SK-N-SH treated with all-trans-retinoic acid at 6 μM for 48 hours (cell line): ENCODE measurements around the gene INTS3.

Experiments
- ATAC-seq: fragments of 200-7000 bp; cut with Tn5 transposase; 3 replicates; pipeline ENCODE4 v1.9.1; 2020; ENCODE audit warnings: mild to moderate bottlenecking, moderate library complexity
- ARNTL ChIP-seq: fragments of 450-650 bp; formaldehyde crosslinking; IDR thresholded peaks from 2 replicates; pipeline ENCODE4 v1.5.0; 2020; ENCODE audit warnings: low read depth, mild to moderate bottlenecking, moderate library complexity, borderline replicate concordance
- ESRRG ChIP-seq: fragments of 250-450 bp; sonication (Bioruptor Pico); IDR thresholded peaks from 2 replicates; pipeline ENCODE4 v1.6.1; 2021; ENCODE audit warnings: mild to moderate bottlenecking
- GLIS3 ChIP-seq: fragments of 250-450 bp; sonication (Bioruptor Pico); IDR thresholded peaks from 2 replicates; pipeline ENCODE4 v1.5.0; 2020; ENCODE audit warnings: mild to moderate bottlenecking, moderate library complexity
- OSR1 ChIP-seq: fragments of 250-450 bp; sonication (Bioruptor Pico); IDR thresholded peaks from 2 replicates; pipeline ENCODE4 v1.8.0; 2022; ENCODE audit warnings: moderate library complexity, mild to moderate bottlenecking, inconsistent platforms
- PPARA ChIP-seq: fragments of 250-450 bp; sonication (Bioruptor Pico); IDR thresholded peaks from 2 replicates; pipeline ENCODE4 v1.5.0; 2020; ENCODE audit warnings: mild to moderate bottlenecking, borderline replicate concordance
- RARB ChIP-seq: fragments of 250-450 bp; sonication (Bioruptor Pico); IDR thresholded peaks from 2 replicates; pipeline ENCODE4 v1.8.0; 2021; ENCODE audit warnings: mild to moderate bottlenecking, moderate library complexity
- SNAI2 ChIP-seq: fragments of 250-450 bp; sonication (Bioruptor Pico); IDR thresholded peaks from 2 replicates; pipeline ENCODE4 v1.5.0; 2020; ENCODE audit warnings: mild to moderate bottlenecking, moderate library complexity
- TCF4 ChIP-seq: fragments of 250-450 bp; sonication (Bioruptor Pico); IDR thresholded peaks from 2 replicates; pipeline ENCODE4 v1.8.0; 2021; ENCODE audit warnings: mild to moderate bottlenecking, moderate library complexity, borderline replicate concordance
- ZC3H10 ChIP-seq: fragments of 250-450 bp; sonication (Bioruptor Pico); IDR thresholded peaks from 2 replicates; pipeline ENCODE4 v1.5.1; 2021; ENCODE audit warnings: mild to moderate bottlenecking, moderate library complexity
- ZFP3 ChIP-seq: fragments of 250-450 bp; sonication (Bioruptor Pico); IDR thresholded peaks from 2 replicates; pipeline ENCODE4 v1.5.0; 2020; ENCODE audit warnings: mild to moderate bottlenecking, moderate library complexity
- ZFP30 ChIP-seq: fragments of 450-650 bp; formaldehyde crosslinking; IDR thresholded peaks from 2 replicates; pipeline ENCODE4 v1.5.0; 2022; ENCODE audit warnings: mild to moderate bottlenecking, moderate library complexity
- ZNF565 ChIP-seq: fragments of 450-650 bp; formaldehyde crosslinking; conservative IDR thresholded peaks from 2 replicates; pipeline ENCODE4 v1.5.0; 2020; ENCODE audit warnings: low read depth, mild to moderate bottlenecking, moderate library complexity
- ZNF70 ChIP-seq: fragments of 450-650 bp; formaldehyde crosslinking; IDR thresholded peaks from 2 replicates; pipeline ENCODE4 v1.5.0; 2020; ENCODE audit warnings: mild to moderate bottlenecking, moderate library complexity
- ZNF8 ChIP-seq: fragments of 450-650 bp; formaldehyde crosslinking; IDR thresholded peaks from 2 replicates; pipeline ENCODE4 v1.5.0; 2020; ENCODE audit warnings: mild to moderate bottlenecking, moderate library complexity
- TF ChIP-seq, protein P1 (sequence below): fragments of 250-450 bp; sonication (Bioruptor Pico); IDR thresholded peaks from 2 replicates; pipeline ENCODE4 v1.5.1; 2021; ENCODE audit warnings: mild to moderate bottlenecking, moderate library complexity
- TF ChIP-seq, protein P2 (sequence below): fragments of 250-450 bp; sonication (Bioruptor Pico); IDR thresholded peaks from 2 replicates; pipeline ENCODE4 v1.5.0; 2020; ENCODE audit warnings: mild to moderate bottlenecking, moderate library complexity
- TF ChIP-seq, protein P3 (sequence below): fragments of 250-450 bp; sonication (Bioruptor Pico); IDR thresholded peaks from 2 replicates; pipeline ENCODE4 v1.8.0; 2021; ENCODE audit warnings: low read depth, mild to moderate bottlenecking, moderate library complexity, borderline replicate concordance
- TF ChIP-seq, protein P4 (sequence below): fragments of 250-450 bp; sonication (Bioruptor Pico); IDR thresholded peaks from 2 replicates; pipeline ENCODE4 v1.5.1; 2020; ENCODE audit warnings: low read depth, mild to moderate bottlenecking, moderate library complexity
- TF ChIP-seq, protein P5 (sequence below): fragments of 250-450 bp; sonication (Bioruptor Pico); IDR thresholded peaks from 2 replicates; pipeline ENCODE4 v1.8.0; 2020; ENCODE audit warnings: mild to moderate bottlenecking, moderate library complexity, borderline replicate concordance

INTS3 gene

DNA sequence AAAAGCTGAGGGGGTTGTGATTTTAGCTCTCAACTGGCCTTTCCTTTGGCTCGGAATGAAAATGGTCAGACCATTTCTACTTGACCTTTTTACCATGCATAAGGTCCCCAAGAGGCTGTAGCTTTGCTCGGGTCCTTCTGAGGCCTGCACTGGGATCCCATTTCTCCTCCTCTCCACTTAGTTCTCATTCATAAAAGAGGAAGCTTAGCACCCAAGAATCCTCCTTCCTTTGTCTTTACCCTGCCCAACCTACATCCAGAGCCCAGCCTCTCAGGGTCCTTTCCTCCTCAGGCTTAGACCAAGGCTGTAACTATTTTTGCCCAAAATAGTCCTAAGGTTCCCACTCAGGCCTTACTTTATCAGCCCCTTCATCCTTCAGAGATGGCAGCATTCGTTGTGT, 41.4 kb downstream of the INTS3 start:
- no peak for ATAC-seq
- TF ChIP-seq GLIS3 (CRISPR knock-in tag) (no peak), ESRRG (CRISPR knock-in tag) (no peak), OSR1 (no peak), ZFP30 (CRISPR knock-in tag) (no peak), ARNTL (CRISPR knock-in tag) (no peak), ZFP3 (CRISPR knock-in tag) (no peak)
- TF ChIP-seq, protein P1, sequence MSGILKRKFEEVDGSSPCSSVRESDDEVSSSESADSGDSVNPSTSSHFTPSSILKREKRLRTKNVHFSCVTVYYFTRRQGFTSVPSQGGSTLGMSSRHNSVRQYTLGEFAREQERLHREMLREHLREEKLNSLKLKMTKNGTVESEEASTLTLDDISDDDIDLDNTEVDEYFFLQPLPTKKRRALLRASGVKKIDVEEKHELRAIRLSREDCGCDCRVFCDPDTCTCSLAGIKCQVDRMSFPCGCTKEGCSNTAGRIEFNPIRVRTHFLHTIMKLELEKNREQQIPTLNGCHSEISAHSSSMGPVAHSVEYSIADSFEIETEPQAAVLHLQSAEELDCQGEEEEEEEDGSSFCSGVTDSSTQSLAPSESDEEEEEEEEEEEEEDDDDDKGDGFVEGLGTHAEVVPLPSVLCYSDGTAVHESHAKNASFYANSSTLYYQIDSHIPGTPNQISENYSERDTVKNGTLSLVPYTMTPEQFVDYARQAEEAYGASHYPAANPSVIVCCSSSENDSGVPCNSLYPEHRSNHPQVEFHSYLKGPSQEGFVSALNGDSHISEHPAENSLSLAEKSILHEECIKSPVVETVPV (CRISPR knock-in tag), result no peak

DNA sequence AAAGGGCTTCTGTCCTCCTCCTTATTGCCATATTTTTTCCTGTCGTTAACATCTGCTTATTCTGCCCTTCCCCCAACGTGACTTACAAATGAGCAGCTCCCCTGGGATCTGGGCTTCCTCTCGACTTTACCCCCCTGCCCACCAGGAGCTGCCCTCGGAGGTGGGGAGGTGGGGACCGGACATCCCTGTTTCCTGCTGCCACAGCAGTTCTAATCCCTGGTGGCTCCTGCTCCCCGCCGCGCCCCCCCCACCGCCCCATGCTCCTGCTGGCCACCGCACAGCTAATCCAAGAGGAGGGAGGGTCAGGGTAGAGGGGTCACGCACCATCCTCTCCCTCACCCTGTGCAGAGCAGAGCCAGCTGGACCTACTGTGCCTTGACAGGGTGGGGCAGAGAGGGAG, 42.9 kb downstream of the INTS3 start:
- no peak for TF ChIP-seq ESRRG (CRISPR knock-in tag)
- TF ChIP-seq PPARA (CRISPR knock-in tag), result no peak
- TF ChIP-seq ZNF70 (CRISPR knock-in tag), result no peak
- no peak for TF ChIP-seq OSR1
- no peak for TF ChIP-seq GLIS3 (CRISPR knock-in tag)
- TF ChIP-seq TCF4 (CRISPR knock-in tag), result no peak
- no peak for TF ChIP-seq ZFP3 (CRISPR knock-in tag)
- TF ChIP-seq, protein P2, sequence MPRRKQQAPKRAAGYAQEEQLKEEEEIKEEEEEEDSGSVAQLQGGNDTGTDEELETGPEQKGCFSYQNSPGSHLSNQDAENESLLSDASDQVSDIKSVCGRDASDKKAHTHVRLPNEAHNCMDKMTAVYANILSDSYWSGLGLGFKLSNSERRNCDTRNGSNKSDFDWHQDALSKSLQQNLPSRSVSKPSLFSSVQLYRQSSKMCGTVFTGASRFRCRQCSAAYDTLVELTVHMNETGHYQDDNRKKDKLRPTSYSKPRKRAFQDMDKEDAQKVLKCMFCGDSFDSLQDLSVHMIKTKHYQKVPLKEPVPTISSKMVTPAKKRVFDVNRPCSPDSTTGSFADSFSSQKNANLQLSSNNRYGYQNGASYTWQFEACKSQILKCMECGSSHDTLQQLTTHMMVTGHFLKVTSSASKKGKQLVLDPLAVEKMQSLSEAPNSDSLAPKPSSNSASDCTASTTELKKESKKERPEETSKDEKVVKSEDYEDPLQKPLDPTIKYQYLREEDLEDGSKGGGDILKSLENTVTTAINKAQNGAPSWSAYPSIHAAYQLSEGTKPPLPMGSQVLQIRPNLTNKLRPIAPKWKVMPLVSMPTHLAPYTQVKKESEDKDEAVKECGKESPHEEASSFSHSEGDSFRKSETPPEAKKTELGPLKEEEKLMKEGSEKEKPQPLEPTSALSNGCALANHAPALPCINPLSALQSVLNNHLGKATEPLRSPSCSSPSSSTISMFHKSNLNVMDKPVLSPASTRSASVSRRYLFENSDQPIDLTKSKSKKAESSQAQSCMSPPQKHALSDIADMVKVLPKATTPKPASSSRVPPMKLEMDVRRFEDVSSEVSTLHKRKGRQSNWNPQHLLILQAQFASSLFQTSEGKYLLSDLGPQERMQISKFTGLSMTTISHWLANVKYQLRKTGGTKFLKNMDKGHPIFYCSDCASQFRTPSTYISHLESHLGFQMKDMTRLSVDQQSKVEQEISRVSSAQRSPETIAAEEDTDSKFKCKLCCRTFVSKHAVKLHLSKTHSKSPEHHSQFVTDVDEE (CRISPR knock-in tag), result no peak
- no peak for TF ChIP-seq ARNTL (CRISPR knock-in tag)
- TF ChIP-seq ZFP30 (CRISPR knock-in tag), result no peak
- no peak for ATAC-seq

DNA sequence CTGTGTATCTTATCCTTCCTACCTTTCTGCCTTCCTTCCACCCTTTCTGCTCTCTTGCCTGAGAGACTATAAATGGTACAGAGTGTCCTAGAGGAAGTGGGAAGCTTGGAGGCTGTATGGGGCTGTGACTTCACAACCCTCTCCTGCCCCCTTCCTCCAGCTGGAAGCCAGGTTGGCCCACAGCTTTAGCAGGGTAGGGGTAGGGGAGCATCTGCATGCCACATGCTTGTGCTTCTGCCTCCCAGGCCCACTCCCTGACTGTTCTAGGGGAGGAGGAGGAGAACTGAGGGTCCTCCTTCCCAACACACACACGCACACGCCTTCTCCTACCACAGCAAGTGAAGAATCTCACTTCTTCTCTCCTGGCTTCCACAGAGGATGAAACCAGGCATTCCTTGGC, 43.4 kb downstream of the INTS3 start:
- TF ChIP-seq ZNF70 (CRISPR knock-in tag) (no peak), ZC3H10 (CRISPR knock-in tag) (no peak), SNAI2 (CRISPR knock-in tag) (no peak), TCF4 (CRISPR knock-in tag) (no peak), ZFP3 (CRISPR knock-in tag) (no peak), ZNF8 (CRISPR knock-in tag) (no peak), RARB (CRISPR knock-in tag) (no peak)
- TF ChIP-seq, protein P3, sequence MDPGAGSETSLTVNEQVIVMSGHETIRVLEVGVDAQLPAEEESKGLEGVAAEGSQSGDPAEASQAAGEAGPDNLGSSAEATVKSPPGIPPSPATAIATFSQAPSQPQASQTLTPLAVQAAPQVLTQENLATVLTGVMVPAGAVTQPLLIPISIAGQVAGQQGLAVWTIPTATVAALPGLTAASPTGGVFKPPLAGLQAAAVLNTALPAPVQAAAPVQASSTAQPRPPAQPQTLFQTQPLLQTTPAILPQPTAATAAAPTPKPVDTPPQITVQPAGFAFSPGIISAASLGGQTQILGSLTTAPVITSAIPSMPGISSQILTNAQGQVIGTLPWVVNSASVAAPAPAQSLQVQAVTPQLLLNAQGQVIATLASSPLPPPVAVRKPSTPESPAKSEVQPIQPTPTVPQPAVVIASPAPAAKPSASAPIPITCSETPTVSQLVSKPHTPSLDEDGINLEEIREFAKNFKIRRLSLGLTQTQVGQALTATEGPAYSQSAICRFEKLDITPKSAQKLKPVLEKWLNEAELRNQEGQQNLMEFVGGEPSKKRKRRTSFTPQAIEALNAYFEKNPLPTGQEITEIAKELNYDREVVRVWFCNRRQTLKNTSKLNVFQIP, result no peak
- TF ChIP-seq, protein P4, sequence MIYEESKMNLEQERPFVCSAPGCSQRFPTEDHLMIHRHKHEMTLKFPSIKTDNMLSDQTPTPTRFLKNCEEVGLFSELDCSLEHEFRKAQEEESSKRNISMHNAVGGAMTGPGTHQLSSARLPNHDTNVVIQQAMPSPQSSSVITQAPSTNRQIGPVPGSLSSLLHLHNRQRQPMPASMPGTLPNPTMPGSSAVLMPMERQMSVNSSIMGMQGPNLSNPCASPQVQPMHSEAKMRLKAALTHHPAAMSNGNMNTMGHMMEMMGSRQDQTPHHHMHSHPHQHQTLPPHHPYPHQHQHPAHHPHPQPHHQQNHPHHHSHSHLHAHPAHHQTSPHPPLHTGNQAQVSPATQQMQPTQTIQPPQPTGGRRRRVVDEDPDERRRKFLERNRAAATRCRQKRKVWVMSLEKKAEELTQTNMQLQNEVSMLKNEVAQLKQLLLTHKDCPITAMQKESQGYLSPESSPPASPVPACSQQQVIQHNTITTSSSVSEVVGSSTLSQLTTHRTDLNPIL (CRISPR knock-in tag), result no peak
- TF ChIP-seq, protein P5, sequence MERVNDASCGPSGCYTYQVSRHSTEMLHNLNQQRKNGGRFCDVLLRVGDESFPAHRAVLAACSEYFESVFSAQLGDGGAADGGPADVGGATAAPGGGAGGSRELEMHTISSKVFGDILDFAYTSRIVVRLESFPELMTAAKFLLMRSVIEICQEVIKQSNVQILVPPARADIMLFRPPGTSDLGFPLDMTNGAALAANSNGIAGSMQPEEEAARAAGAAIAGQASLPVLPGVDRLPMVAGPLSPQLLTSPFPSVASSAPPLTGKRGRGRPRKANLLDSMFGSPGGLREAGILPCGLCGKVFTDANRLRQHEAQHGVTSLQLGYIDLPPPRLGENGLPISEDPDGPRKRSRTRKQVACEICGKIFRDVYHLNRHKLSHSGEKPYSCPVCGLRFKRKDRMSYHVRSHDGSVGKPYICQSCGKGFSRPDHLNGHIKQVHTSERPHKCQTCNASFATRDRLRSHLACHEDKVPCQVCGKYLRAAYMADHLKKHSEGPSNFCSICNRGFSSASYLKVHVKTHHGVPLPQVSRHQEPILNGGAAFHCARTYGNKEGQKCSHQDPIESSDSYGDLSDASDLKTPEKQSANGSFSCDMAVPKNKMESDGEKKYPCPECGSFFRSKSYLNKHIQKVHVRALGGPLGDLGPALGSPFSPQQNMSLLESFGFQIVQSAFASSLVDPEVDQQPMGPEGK (CRISPR knock-in tag), result no peak
- no peak for ATAC-seq

DNA sequence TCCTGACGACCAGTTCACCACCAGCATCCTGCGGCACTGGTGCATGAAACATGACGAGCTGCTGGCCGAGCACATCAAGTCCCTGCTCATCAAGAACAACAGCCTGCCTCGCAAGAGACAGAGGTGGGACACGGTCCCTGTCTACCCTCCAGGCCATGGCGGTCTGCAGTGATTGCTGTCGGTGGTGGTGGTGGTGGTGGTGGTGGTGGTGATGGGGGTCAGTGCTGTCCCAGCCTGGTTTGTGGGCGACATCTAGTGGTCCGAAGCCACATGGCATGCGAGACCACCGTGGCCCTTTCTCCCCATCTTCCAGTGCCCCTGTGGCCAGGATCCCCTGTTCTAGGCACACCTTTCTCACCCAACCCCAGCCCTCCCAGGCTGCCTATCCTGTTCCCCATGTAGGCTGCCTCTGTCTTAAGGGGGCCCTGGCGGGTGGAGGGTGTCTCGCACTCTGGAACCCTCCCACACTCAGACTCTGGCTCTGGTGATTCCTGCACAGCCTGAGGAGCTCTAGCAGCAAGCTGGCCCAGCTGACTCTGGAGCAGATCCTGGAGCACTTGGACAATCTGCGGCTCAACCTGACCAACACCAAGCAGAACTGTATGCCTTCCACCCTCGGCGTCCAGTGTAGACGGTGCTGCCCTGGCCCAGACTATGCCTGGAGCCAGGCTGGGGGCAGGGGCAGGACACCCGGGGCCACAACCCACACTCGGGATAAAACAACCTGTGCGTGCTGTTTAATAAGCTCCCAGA, 44.2 kb downstream of the INTS3 start:
- no peak for TF ChIP-seq ZNF70 (CRISPR knock-in tag)
- TF ChIP-seq ZNF565 (CRISPR knock-in tag), result no peak
- no peak for TF ChIP-seq RARB (CRISPR knock-in tag)
- TF ChIP-seq, protein P4 (CRISPR knock-in tag), result no peak
- no peak for TF ChIP-seq GLIS3 (CRISPR knock-in tag)
- ATAC-seq, result no peak
